ENCODE measurements around the gene TEC.

- no peak for TF ChIP-seq CTCF (IDR thresholded peaks at IDR 0.05)
- TF ChIP-seq POLR2A (IDR thresholded peaks at IDR 0.05), result no peak
Observed at GRCh38 chr4:48156423-48156822, 113.2 kb downstream of the TEC start.
